ENCODE measurements around the gene PLOD2. TPM values are rescaled to one million over a fixed set of nuclear protein-coding genes. Genes with fewer than 3 reads are reported as not detected.

Gene PLOD2
- total RNA-seq, 2 experiments from 2014 or later = not detected

GRCh38 chr3:146092230-146092629, 68.8 kb downstream of the PLOD2 start:
- Histone ChIP-seq H3K36me3 (ENCODE audit: insufficient read depth, low read length) (no peaks in the 10 kb centered on the region), H3K79me2 (ENCODE audit: insufficient read depth, low read depth, low read length) (no peaks in the 10 kb centered on the region), H4K20me1 (ENCODE audit: insufficient read depth, low read length) (no peaks in the 10 kb centered on the region), H3K4me3 (ENCODE audit: low read depth, low read length, poor library complexity, severe bottlenecking) (no peak overlapping the region), H3K9me3 (ENCODE audit: low read length) (no peaks in the 10 kb centered on the region), H3K9me2 (ENCODE audit: insufficient read depth, low read length) (no peaks in the 10 kb centered on the region), H3K27ac (ENCODE audit: low read depth, low read length, poor library complexity, severe bottlenecking) (no peak overlapping the region), H3K4me2 (ENCODE audit: low read length) (no peak overlapping the region), H2AFZ (ENCODE audit: low read length) (no peak overlapping the region), H3K4me1 (ENCODE audit: insufficient read depth, low read length, poor library complexity, severe bottlenecking) (no peaks in the 10 kb centered on the region)
- no TSS peak for BruUV-seq (replicated peaks)
- intact Hi-C loops (cut with micrococcal nuclease; ENCODE audit: unreplicated experiment) = no loop called here
- DNase-seq (ENCODE audit: low spot score) = no peak
- no peak for TF ChIP-seq EZH2phosphoT487 (IDR thresholded peaks at IDR 0.05; ENCODE audit: borderline replicate concordance, low read depth, low read length)
- TF ChIP-seq, protein P1, sequence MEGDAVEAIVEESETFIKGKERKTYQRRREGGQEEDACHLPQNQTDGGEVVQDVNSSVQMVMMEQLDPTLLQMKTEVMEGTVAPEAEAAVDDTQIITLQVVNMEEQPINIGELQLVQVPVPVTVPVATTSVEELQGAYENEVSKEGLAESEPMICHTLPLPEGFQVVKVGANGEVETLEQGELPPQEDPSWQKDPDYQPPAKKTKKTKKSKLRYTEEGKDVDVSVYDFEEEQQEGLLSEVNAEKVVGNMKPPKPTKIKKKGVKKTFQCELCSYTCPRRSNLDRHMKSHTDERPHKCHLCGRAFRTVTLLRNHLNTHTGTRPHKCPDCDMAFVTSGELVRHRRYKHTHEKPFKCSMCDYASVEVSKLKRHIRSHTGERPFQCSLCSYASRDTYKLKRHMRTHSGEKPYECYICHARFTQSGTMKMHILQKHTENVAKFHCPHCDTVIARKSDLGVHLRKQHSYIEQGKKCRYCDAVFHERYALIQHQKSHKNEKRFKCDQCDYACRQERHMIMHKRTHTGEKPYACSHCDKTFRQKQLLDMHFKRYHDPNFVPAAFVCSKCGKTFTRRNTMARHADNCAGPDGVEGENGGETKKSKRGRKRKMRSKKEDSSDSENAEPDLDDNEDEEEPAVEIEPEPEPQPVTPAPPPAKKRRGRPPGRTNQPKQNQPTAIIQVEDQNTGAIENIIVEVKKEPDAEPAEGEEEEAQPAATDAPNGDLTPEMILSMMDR (conservative IDR thresholded peaks at IDR 0.05; ENCODE audit: low read length) = no peak
- ChIA-PET CTCF (ENCODE audit: unreplicated experiment) (no interaction called here), POLR2A (interaction anchor here (1.3 kb wide), 1 partner anchor 37 kb away, joined by 3 read pairs; no protein-coding TSS in a partner anchor)

GRCh38 chr3:146091397-146091796, 69.6 kb downstream of the PLOD2 start:
- H3K79me2 ChIP-seq (ENCODE audit: insufficient read depth, low read depth, low read length) = no peaks in the 10 kb centered on the region
- intact Hi-C loops (cut with micrococcal nuclease; ENCODE audit: unreplicated experiment) = no loop called here
- no peaks in the 10 kb centered on the region for H4K20me1 ChIP-seq (ENCODE audit: insufficient read depth, low read length)
- H3K27ac ChIP-seq (ENCODE audit: low read depth, low read length, poor library complexity, severe bottlenecking) = no peak overlapping the region
- no peaks in the 10 kb centered on the region for H3K9me2 ChIP-seq (ENCODE audit: insufficient read depth, low read length)
- CTCF ChIA-PET (ENCODE audit: unreplicated experiment) = no interaction called here
- H3K4me3 ChIP-seq (ENCODE audit: low read depth, low read length, poor library complexity, severe bottlenecking) = no peak overlapping the region
- no peak overlapping the region for H2AFZ ChIP-seq (ENCODE audit: low read length)
- no peaks in the 10 kb centered on the region for H3K4me1 ChIP-seq (ENCODE audit: insufficient read depth, low read length, poor library complexity, severe bottlenecking)
- H3K4me2 ChIP-seq (ENCODE audit: low read length) = no peak overlapping the region
- POLR2A ChIA-PET = interaction anchor here (1.3 to 1.5 kb wide), 2 partner anchors 13 to 36 kb away, joined by 3 to 4 read pairs; no protein-coding TSS in a partner anchor
- TF ChIP-seq, protein P1 (conservative IDR thresholded peaks at IDR 0.05; ENCODE audit: low read length) = no peak
- TF ChIP-seq EZH2phosphoT487 (IDR thresholded peaks at IDR 0.05; ENCODE audit: borderline replicate concordance, low read depth, low read length) = no peak
- BruUV-seq (replicated peaks) = no TSS peak
- no peaks in the 10 kb centered on the region for H3K9me3 ChIP-seq (ENCODE audit: low read length)
- no peaks in the 10 kb centered on the region for H3K36me3 ChIP-seq (ENCODE audit: insufficient read depth, low read length)
- DNase-seq (ENCODE audit: low spot score) = no peak

DNA sequence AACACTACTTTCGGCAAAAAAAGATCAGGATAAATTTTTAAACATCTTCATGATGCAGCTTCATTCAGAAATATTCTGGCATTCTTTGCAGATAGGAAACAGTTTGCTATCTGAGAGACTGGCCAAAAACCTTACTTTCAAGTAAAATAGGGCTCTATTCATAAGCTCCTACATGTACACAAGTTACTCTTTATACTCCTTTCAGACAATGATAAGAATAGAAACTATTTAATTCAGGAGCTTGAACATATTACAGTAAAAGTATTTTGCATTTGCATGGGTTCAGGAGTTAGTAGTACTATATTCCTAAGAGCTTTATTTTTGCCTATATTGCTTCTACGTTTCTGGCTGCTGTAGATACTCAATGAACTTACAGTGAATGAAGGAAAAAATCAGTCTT, 70.5 kb downstream of the PLOD2 start:
- intact Hi-C loops (cut with micrococcal nuclease; ENCODE audit: unreplicated experiment) = no loop called here
- no peak for DNase-seq (ENCODE audit: low spot score)
- H3K36me3 ChIP-seq (ENCODE audit: insufficient read depth, low read length) = no peaks in the 10 kb centered on the region
- H3K79me2 ChIP-seq (ENCODE audit: insufficient read depth, low read depth, low read length) = no peaks in the 10 kb centered on the region
- no peak overlapping the region for H2AFZ ChIP-seq (ENCODE audit: low read length)
- no TSS peak for BruUV-seq (replicated peaks)
- H4K20me1 ChIP-seq (ENCODE audit: insufficient read depth, low read length) = no peaks in the 10 kb centered on the region
- no peak overlapping the region for H3K4me3 ChIP-seq (ENCODE audit: low read depth, low read length, poor library complexity, severe bottlenecking)
- TF ChIP-seq EZH2phosphoT487 (IDR thresholded peaks at IDR 0.05; ENCODE audit: borderline replicate concordance, low read depth, low read length) = no peak
- no peaks in the 10 kb centered on the region for H3K9me3 ChIP-seq (ENCODE audit: low read length)
- no peak overlapping the region for H3K27ac ChIP-seq (ENCODE audit: low read depth, low read length, poor library complexity, severe bottlenecking)
- ChIA-PET CTCF (ENCODE audit: unreplicated experiment) (no interaction called here), POLR2A (interaction anchor here (1.5 kb wide), 1 partner anchor 13 kb away, joined by 4 read pairs; no protein-coding TSS in a partner anchor)
- H3K9me2 ChIP-seq (ENCODE audit: insufficient read depth, low read length) = no peaks in the 10 kb centered on the region
- H3K4me1 ChIP-seq (ENCODE audit: insufficient read depth, low read length, poor library complexity, severe bottlenecking) = no peaks in the 10 kb centered on the region
- no peak overlapping the region for H3K4me2 ChIP-seq (ENCODE audit: low read length)

Measured in OCI-LY7 (cell line).